DND-41 (cell line): ENCODE results near the gene TMEM132C.

Source experiments
- ATAC-seq: fragments of 200-7000 bp; cut with Tn5 transposase; 3 replicates; pipeline ENCODE4 v1.9.1; 2021; ENCODE audit warnings: low read depth; ENCODE audit not compliant: insufficient read depth
- DNase-seq: peaks from one replicate; pipeline ENCODE4 v3.0.0-alpha.2; 2020
- H2AFZ ChIP-seq: 2 replicates; pipeline ENCODE4 v1.6.0; 2012; ENCODE audit warnings: low read depth, low read length
- H3K27ac ChIP-seq: 2 replicates; pipeline ENCODE4 v1.5.1; 2012; ENCODE audit warnings: low read length, inconsistent platforms
- H3K27me3 ChIP-seq: fragments of 200-600 bp; sonication (generic); 2 replicates; pipeline ENCODE4 v1.6.0; 2012; ENCODE audit warnings: low read length, mild to moderate bottlenecking, inconsistent platforms; ENCODE audit not compliant: insufficient read depth, poor library complexity
- H3K36me3 ChIP-seq: 2 replicates; pipeline ENCODE4 v1.5.1; 2012; ENCODE audit warnings: low read length, inconsistent platforms; ENCODE audit not compliant: insufficient read depth
- H3K4me1 ChIP-seq: 2 replicates; pipeline ENCODE4 v1.5.1; 2012; ENCODE audit warnings: mild to moderate bottlenecking, low read length; ENCODE audit not compliant: insufficient read depth
- H3K4me2 ChIP-seq: 2 replicates; pipeline ENCODE4 v1.6.0; 2012; ENCODE audit warnings: mild to moderate bottlenecking, moderate library complexity, low read length, inconsistent platforms; ENCODE audit not compliant: insufficient read depth
- H3K4me3 ChIP-seq, 2 experiments: fragments of 200-600 bp in 1 of 2; shearing (Covaris generic) in 1 of 2; 2 replicates each; pipeline ENCODE4 v1.5.1; 2012 to 2016; ENCODE audit warnings: inconsistent platforms in 2 of 2, low read length in 2 of 2, mild to moderate bottlenecking in 2 of 2, low read depth in 1 of 2, moderate library complexity in 1 of 2
- H3K79me2 ChIP-seq: 2 replicates; pipeline ENCODE4 v1.6.0; 2012; ENCODE audit warnings: low read length, inconsistent platforms; ENCODE audit not compliant: insufficient read depth
- H3K9ac ChIP-seq: 2 replicates; pipeline ENCODE4 v1.6.0; 2012; ENCODE audit warnings: low read depth, mild to moderate bottlenecking, inconsistent platforms, low read length, moderate library complexity
- H3K9me3 ChIP-seq: 2 replicates; pipeline ENCODE4 v1.5.1; 2012; ENCODE audit warnings: low read length, moderate library complexity, mild to moderate bottlenecking, inconsistent platforms; ENCODE audit not compliant: insufficient read depth, severe bottlenecking
- H4K20me1 ChIP-seq: 2 replicates; pipeline ENCODE4 v1.6.0; 2012; ENCODE audit warnings: low read length; ENCODE audit not compliant: insufficient read depth
- EZH2 ChIP-seq: IDR thresholded peaks from 3 replicates; pipeline ENCODE4 v1.6.1; 2012; ENCODE audit warnings: borderline replicate concordance, low read depth, mild to moderate bottlenecking, moderate library complexity, low read length, inconsistent platforms; ENCODE audit not compliant: severe bottlenecking
- TF ChIP-seq, protein P1 (sequence below): IDR thresholded peaks from 2 replicates; pipeline ENCODE4 v1.5.1; 2012; ENCODE audit warnings: borderline replicate concordance, low read length, moderate library complexity, mild to moderate bottlenecking; ENCODE audit not compliant: poor library complexity, severe bottlenecking; ENCODE audit errors: extremely low read depth

Gene TMEM132C

DNA sequence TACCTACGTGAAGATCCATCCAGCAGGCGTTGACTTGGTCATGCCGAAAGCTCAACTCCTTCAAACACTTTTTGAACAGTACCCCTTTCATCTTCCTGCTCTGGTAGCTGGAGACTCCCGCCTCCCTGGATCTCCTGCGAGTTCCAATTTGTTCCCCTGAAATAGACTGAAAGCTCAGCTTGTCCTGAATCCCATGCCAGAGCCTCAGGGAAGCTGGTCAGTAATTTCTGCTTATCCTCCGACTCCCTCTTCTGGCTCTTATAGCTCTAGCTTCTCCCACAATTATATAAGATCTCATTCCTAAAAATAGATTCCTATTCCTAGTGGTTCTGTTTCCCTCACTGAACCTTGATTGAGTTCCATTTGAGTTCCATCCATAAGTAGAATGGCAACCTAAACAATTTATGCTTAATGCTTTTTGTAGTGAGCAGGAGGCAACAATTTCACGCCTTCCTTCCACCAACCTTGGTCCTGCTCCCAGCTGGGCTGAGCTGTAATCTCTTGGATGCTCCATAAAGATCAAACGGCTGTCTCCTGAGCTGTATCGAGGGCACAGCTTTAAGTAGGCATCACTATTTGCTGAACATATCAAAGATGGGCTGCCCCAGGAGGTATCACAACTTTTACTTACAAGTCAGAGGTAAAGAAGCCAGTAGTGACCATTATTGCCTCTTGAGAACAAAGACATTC lies 8.0 kb upstream of the TMEM132C start:
- TF ChIP-seq, protein P1, sequence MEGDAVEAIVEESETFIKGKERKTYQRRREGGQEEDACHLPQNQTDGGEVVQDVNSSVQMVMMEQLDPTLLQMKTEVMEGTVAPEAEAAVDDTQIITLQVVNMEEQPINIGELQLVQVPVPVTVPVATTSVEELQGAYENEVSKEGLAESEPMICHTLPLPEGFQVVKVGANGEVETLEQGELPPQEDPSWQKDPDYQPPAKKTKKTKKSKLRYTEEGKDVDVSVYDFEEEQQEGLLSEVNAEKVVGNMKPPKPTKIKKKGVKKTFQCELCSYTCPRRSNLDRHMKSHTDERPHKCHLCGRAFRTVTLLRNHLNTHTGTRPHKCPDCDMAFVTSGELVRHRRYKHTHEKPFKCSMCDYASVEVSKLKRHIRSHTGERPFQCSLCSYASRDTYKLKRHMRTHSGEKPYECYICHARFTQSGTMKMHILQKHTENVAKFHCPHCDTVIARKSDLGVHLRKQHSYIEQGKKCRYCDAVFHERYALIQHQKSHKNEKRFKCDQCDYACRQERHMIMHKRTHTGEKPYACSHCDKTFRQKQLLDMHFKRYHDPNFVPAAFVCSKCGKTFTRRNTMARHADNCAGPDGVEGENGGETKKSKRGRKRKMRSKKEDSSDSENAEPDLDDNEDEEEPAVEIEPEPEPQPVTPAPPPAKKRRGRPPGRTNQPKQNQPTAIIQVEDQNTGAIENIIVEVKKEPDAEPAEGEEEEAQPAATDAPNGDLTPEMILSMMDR, result no peak
- no peak for TF ChIP-seq EZH2
- no peak overlapping the region for H3K9ac ChIP-seq
- H3K36me3 ChIP-seq, result no peaks in the 10 kb centered on the region
- no peak overlapping the region for H3K4me3 ChIP-seq
- no peaks in the 10 kb centered on the region for H3K79me2 ChIP-seq
- no peak for DNase-seq
- H3K27me3 ChIP-seq, result no peaks in the 10 kb centered on the region
- no peaks in the 10 kb centered on the region for H3K4me1 ChIP-seq
- no peak overlapping the region for H3K27ac ChIP-seq
- H2AFZ ChIP-seq, result no peak overlapping the region
- H3K4me2 ChIP-seq, result no peak overlapping the region
- H3K9me3 ChIP-seq, result no peaks in the 10 kb centered on the region
- H4K20me1 ChIP-seq, result no peaks in the 10 kb centered on the region
- ATAC-seq, result no peak

- Histone ChIP-seq H4K20me1 (no peaks in the 10 kb centered on the region), H3K9me3 (no peaks in the 10 kb centered on the region), H3K4me3 (no peak overlapping the region), H3K36me3 (no peaks in the 10 kb centered on the region), H3K4me2 (no peak overlapping the region), H3K27ac (no peak overlapping the region), H3K9ac (no peak overlapping the region), H2AFZ (no peak overlapping the region), H3K4me1 (no peaks in the 10 kb centered on the region), H3K27me3 (no peaks in the 10 kb centered on the region), H3K79me2 (no peaks in the 10 kb centered on the region)
- no peak for ATAC-seq
- peak; percentile 17 for DNase-seq
- no peak for TF ChIP-seq EZH2
- TF ChIP-seq, protein P1, result peak; percentile 68
Observed at GRCh38 chr12:128259556-128260070, 7.4 kb upstream of the TMEM132C start.

DNA sequence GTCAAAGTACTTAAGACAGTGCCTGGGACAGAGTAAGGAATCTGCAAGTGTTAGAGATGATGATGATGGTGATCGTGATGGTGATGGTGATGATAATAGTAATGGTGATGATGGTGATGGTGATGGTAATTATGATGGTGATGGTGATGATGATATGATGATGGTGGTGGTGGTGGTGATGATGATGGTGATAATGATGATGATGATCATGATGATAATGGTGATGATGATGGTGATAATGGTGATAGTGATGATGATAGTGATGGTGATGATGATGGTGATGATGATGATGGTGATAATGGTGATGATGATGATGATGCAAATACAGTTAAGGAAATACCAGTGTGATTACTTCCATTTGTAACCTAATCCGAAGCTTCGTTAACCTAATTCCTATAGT lies 5.2 kb upstream of the TMEM132C start:
- Histone ChIP-seq H4K20me1 (no peaks in the 10 kb centered on the region), H3K79me2 (no peaks in the 10 kb centered on the region), H3K4me2 (no peak overlapping the region), H2AFZ (no peak overlapping the region), H3K36me3 (no peaks in the 10 kb centered on the region), H3K9me3 (peaks cover 4% of the 10 kb centered on the region), H3K27me3 (no peaks in the 10 kb centered on the region), H3K9ac (no peak overlapping the region), H3K4me1 (no peaks in the 10 kb centered on the region), H3K27ac (no peak overlapping the region), H3K4me3 (no peak overlapping the region)
- DNase-seq (no peak), ATAC-seq (no peak)
- TF ChIP-seq, protein P1, result no peak
- no peak for TF ChIP-seq EZH2
